ENCODE results near the gene CFAP77. TPM values are rescaled to one million over a fixed set of nuclear protein-coding genes. Genes with fewer than 3 reads are reported as not detected.

The CFAP77 gene
- total RNA-seq, 1 donor from 2014 or later, result not detected

- intact Hi-C loops (cut with DNase I), result no loop called here
- Histone ChIP-seq H3K36me3 (peaks cover 0 to 53% of the 10 kb centered on the region in 2 donors), H3K4me1 (no peaks in the 10 kb centered on the region), H3K27me3 (no peaks in the 10 kb centered on the region), H3K9me3 (no peaks in the 10 kb centered on the region), H3K4me3 (no peak overlapping the region), H3K27ac (no peak overlapping the region)
- no peak for TF ChIP-seq POLR2A (IDR thresholded peaks at IDR 0.05)
- TF ChIP-seq POLR2AphosphoS5 (IDR thresholded peaks at IDR 0.05; ENCODE audit: insufficient read depth in 1 of 2, low read depth in 1 of 2), result no peak
- TF ChIP-seq CTCF (IDR thresholded peaks at IDR 0.05), result no peak
- no peak for DNase-seq (ENCODE audit: extremely low spot score in 2 of 2)
These were observed 204.3 kb downstream of the CFAP77 start for GRCh38 chr9:132614324-132614723.

- Histone ChIP-seq H3K27me3 (no peaks in the 10 kb centered on the region), H3K27ac (no peak overlapping the region), H3K36me3 (peaks cover 0 to 53% of the 10 kb centered on the region in 2 donors), H3K4me1 (no peaks in the 10 kb centered on the region), H3K9me3 (no peaks in the 10 kb centered on the region), H3K4me3 (no peak overlapping the region)
- no peak for TF ChIP-seq POLR2A (IDR thresholded peaks at IDR 0.05)
- no peak for TF ChIP-seq POLR2AphosphoS5 (IDR thresholded peaks at IDR 0.05; ENCODE audit: insufficient read depth in 1 of 2, low read depth in 1 of 2)
- TF ChIP-seq CTCF (IDR thresholded peaks at IDR 0.05), result no peak
- intact Hi-C loops (cut with DNase I), result no loop called here
- DNase-seq (ENCODE audit: extremely low spot score in 2 of 2), result no peak
These were observed 205.8 kb downstream of the CFAP77 start for GRCh38 chr9:132615774-132616173.

GRCh38 chr9:132616725-132617124 lies 206.7 kb downstream of the CFAP77 start:
- Histone ChIP-seq H3K27me3 (no peaks in the 10 kb centered on the region), H3K4me3 (no peak overlapping the region), H3K9me3 (no peaks in the 10 kb centered on the region), H3K4me1 (no peaks in the 10 kb centered on the region), H3K36me3 (peaks cover 0 to 56% of the 10 kb centered on the region in 2 donors), H3K27ac (no peak overlapping the region)
- TF ChIP-seq POLR2A (IDR thresholded peaks at IDR 0.05) (no peak), POLR2AphosphoS5 (IDR thresholded peaks at IDR 0.05; ENCODE audit: insufficient read depth in 1 of 2, low read depth in 1 of 2) (no peak), CTCF (IDR thresholded peaks at IDR 0.05) (no peak)
- DNase-seq (ENCODE audit: extremely low spot score in 2 of 2), result no peak
- intact Hi-C loops (cut with DNase I), result no loop called here

GRCh38 chr9:132622159-132622558 lies 212.1 kb downstream of the CFAP77 start:
- Histone ChIP-seq H3K36me3 (peaks cover 0 to 52% of the 10 kb centered on the region in 2 donors), H3K4me3 (no peak overlapping the region), H3K4me1 (no peaks in the 10 kb centered on the region), H3K27me3 (no peaks in the 10 kb centered on the region), H3K9me3 (no peaks in the 10 kb centered on the region), H3K27ac (no peak overlapping the region)
- no peak for DNase-seq (ENCODE audit: extremely low spot score in 2 of 2)
- TF ChIP-seq CTCF (IDR thresholded peaks at IDR 0.05), result no peak
- TF ChIP-seq POLR2A (IDR thresholded peaks at IDR 0.05), result no peak
- TF ChIP-seq POLR2AphosphoS5 (IDR thresholded peaks at IDR 0.05; ENCODE audit: insufficient read depth in 1 of 2, low read depth in 1 of 2), result no peak
- intact Hi-C loops (cut with DNase I), result no loop called here

Small RNA genes within 50 kb of the gene (small RNA-seq; reads per million reads assigned to genes)
- not detected for gene RNU5D-2P

Other genes starting within 250 kb of the CFAP77 start
- 0.98 TPM for gene NTNG2, start 248.2 kb upstream of the CFAP77 start, total RNA-seq
- gene SETX, start 55.2 kb upstream of the CFAP77 start, total RNA-seq, result 44.2 TPM
- 4.9 TPM for gene TTF1, start 3.4 kb upstream of the CFAP77 start, total RNA-seq
- not detected for gene BARHL1, start 172.4 kb downstream of the CFAP77 start, total RNA-seq